ENCODE results near the gene ZDHHC24.

Gene ZDHHC24

GRCh38 chr11:66556086-66556485, 10.2 kb upstream of the ZDHHC24 start:
- Histone ChIP-seq H3K36me3 (replicated peaks; ENCODE audit: insufficient read depth, low read length) (no peaks in the 10 kb centered on the region), H3K9me3 (replicated peaks; ENCODE audit: insufficient read depth, low read length) (no peaks in the 10 kb centered on the region), H3K27ac (ENCODE audit: low read length) (no peak overlapping the region), H3K4me1 (ENCODE audit: low read length) (no peaks in the 10 kb centered on the region), H3K79me2 (ENCODE audit: low read length) (no peaks in the 10 kb centered on the region), H3K27me3 (replicated peaks; ENCODE audit: insufficient read depth, low read length) (peaks cover 69% of the 10 kb centered on the region), H3K4me3 (ENCODE audit: low read length) (no peak overlapping the region), H3K9ac (ENCODE audit: low read length) (no peak overlapping the region), H4K20me1 (ENCODE audit: insufficient read depth, low read length) (no peaks in the 10 kb centered on the region), H3F3A (ENCODE audit: insufficient read depth, low read length) (no peaks in the 10 kb centered on the region), H2AFZ (ENCODE audit: low read length) (no peak overlapping the region), H3K4me2 (ENCODE audit: low read depth, low read length) (no peak overlapping the region), H3K9me2 (replicated peaks; ENCODE audit: insufficient read depth, low read length) (no peaks in the 10 kb centered on the region)
- DNase-seq: no peak
- no peak for TF ChIP-seq CTCF (IDR thresholded peaks at IDR 0.05; ENCODE audit: low read length)
- TF ChIP-seq EZH2phosphoT487 (IDR thresholded peaks at IDR 0.05; ENCODE audit: low read length): no peak
- no peak for TF ChIP-seq EZH2 (optimal IDR thresholded peaks at IDR 0.05; ENCODE audit: low read depth, low read length)

- TF ChIP-seq EZH2 (optimal IDR thresholded peaks at IDR 0.05; ENCODE audit: low read depth, low read length) (no peak), CTCF (IDR thresholded peaks at IDR 0.05; ENCODE audit: low read length) (no peak), EZH2phosphoT487 (IDR thresholded peaks at IDR 0.05; ENCODE audit: low read length) (no peak)
Measured at GRCh38 chr11:66555416-66555815, 9.6 kb upstream of the ZDHHC24 start.

GRCh38 chr11:66554602-66555001, 8.8 kb upstream of the ZDHHC24 start:
- Histone ChIP-seq H2AFZ (ENCODE audit: low read length) (no peak overlapping the region), H3K9ac (ENCODE audit: low read length) (no peak overlapping the region), H3K9me2 (replicated peaks; ENCODE audit: insufficient read depth, low read length) (no peaks in the 10 kb centered on the region), H4K20me1 (ENCODE audit: insufficient read depth, low read length) (no peaks in the 10 kb centered on the region), H3K27me3 (replicated peaks; ENCODE audit: insufficient read depth, low read length) (peaks cover 72% of the 10 kb centered on the region), H3K4me1 (ENCODE audit: low read length) (no peaks in the 10 kb centered on the region), H3K79me2 (ENCODE audit: low read length) (no peaks in the 10 kb centered on the region), H3K4me2 (ENCODE audit: low read depth, low read length) (no peak overlapping the region), H3F3A (ENCODE audit: insufficient read depth, low read length) (no peaks in the 10 kb centered on the region), H3K36me3 (replicated peaks; ENCODE audit: insufficient read depth, low read length) (no peaks in the 10 kb centered on the region), H3K9me3 (replicated peaks; ENCODE audit: insufficient read depth, low read length) (no peaks in the 10 kb centered on the region), H3K27ac (ENCODE audit: low read length) (no peak overlapping the region), H3K4me3 (ENCODE audit: low read length) (no peak overlapping the region)
- no peak for DNase-seq
- no peak for TF ChIP-seq EZH2phosphoT487 (IDR thresholded peaks at IDR 0.05; ENCODE audit: low read length)

More at GRCh38 chr11:66555416-66555815, 9.6 kb upstream of the ZDHHC24 start:
- no peaks in the 10 kb centered on the region for H3F3A ChIP-seq (ENCODE audit: insufficient read depth, low read length)
- DNase-seq: no peak
- no peak overlapping the region for H3K27ac ChIP-seq (ENCODE audit: low read length)
- no peaks in the 10 kb centered on the region for H3K36me3 ChIP-seq (replicated peaks; ENCODE audit: insufficient read depth, low read length)
- H2AFZ ChIP-seq (ENCODE audit: low read length): no peak overlapping the region
- H3K4me1 ChIP-seq (ENCODE audit: low read length): no peaks in the 10 kb centered on the region
- H3K27me3 ChIP-seq (replicated peaks; ENCODE audit: insufficient read depth, low read length): peaks cover 68% of the 10 kb centered on the region
- H3K79me2 ChIP-seq (ENCODE audit: low read length): no peaks in the 10 kb centered on the region
- no peak overlapping the region for H3K4me2 ChIP-seq (ENCODE audit: low read depth, low read length)
- no peak overlapping the region for H3K9ac ChIP-seq (ENCODE audit: low read length)
- no peak overlapping the region for H3K4me3 ChIP-seq (ENCODE audit: low read length)
- H3K9me3 ChIP-seq (replicated peaks; ENCODE audit: insufficient read depth, low read length): no peaks in the 10 kb centered on the region
- H3K9me2 ChIP-seq (replicated peaks; ENCODE audit: insufficient read depth, low read length): no peaks in the 10 kb centered on the region
- no peaks in the 10 kb centered on the region for H4K20me1 ChIP-seq (ENCODE audit: insufficient read depth, low read length)

- Histone ChIP-seq H3K27me3 (replicated peaks; ENCODE audit: insufficient read depth, low read length) (peaks cover 72% of the 10 kb centered on the region), H3K36me3 (replicated peaks; ENCODE audit: insufficient read depth, low read length) (no peaks in the 10 kb centered on the region), H3K9ac (ENCODE audit: low read length) (no peak overlapping the region), H3K9me2 (replicated peaks; ENCODE audit: insufficient read depth, low read length) (no peaks in the 10 kb centered on the region), H4K20me1 (ENCODE audit: insufficient read depth, low read length) (no peaks in the 10 kb centered on the region), H3K4me1 (ENCODE audit: low read length) (0 out of 2 replicates have a peak, but pooled peaks cover 5% of the 10 kb centered on the region), H2AFZ (ENCODE audit: low read length) (no peak overlapping the region), H3K9me3 (replicated peaks; ENCODE audit: insufficient read depth, low read length) (no peaks in the 10 kb centered on the region), H3K79me2 (ENCODE audit: low read length) (no peaks in the 10 kb centered on the region), H3K4me2 (ENCODE audit: low read depth, low read length) (no peak overlapping the region), H3K27ac (ENCODE audit: low read length) (no peak overlapping the region), H3K4me3 (ENCODE audit: low read length) (no peak overlapping the region), H3F3A (ENCODE audit: insufficient read depth, low read length) (peaks cover 3% of the 10 kb centered on the region; the same call in 1 of the 2 replicates)
- no peak for DNase-seq
- TF ChIP-seq CTCF (IDR thresholded peaks at IDR 0.05; ENCODE audit: low read length) (no peak), EZH2phosphoT487 (IDR thresholded peaks at IDR 0.05; ENCODE audit: low read length) (no peak), EZH2 (optimal IDR thresholded peaks at IDR 0.05; ENCODE audit: low read depth, low read length) (no peak)
Measured at GRCh38 chr11:66550887-66551286, 5.0 kb upstream of the ZDHHC24 start.
